Left ventricle myocardium inferior (tissue), 1 donor: ENCODE measurements around the gene ST7. TPM values are rescaled to one million over a fixed set of nuclear protein-coding genes. Genes with fewer than 3 reads are reported as not detected.
A peak's percentile ranks its signal among the peaks of the same experiment; 100 is the strongest.

Experiments used
- DNase-seq: peaks from one replicate; pipeline ENCODE4 v3.0.0-alpha.2; 2020
- H3K27ac ChIP-seq: fragments of 200-600 bp; replicated peaks from 2 replicates; pipeline ENCODE4 v1.8.0; 2021
- H3K27me3 ChIP-seq: fragments of 200-600 bp; 2 replicates; pipeline ENCODE4 v1.8.0; 2021; ENCODE audit warnings: low read depth
- H3K36me3 ChIP-seq: fragments of 200-600 bp; 2 replicates; pipeline ENCODE4 v1.8.0; 2021
- H3K4me1 ChIP-seq: fragments of 200-600 bp; 2 replicates; pipeline ENCODE4 v1.8.0; 2021
- H3K4me3 ChIP-seq: fragments of 200-600 bp; 2 replicates; pipeline ENCODE4 v1.8.0; 2021; ENCODE audit warnings: mild to moderate bottlenecking, moderate library complexity
- H3K9me3 ChIP-seq: fragments of 200-600 bp; replicated peaks from 2 replicates; pipeline ENCODE4 v1.8.0; 2021
- CTCF ChIP-seq: fragments of 200-600 bp; IDR thresholded peaks from 2 replicates; pipeline ENCODE4 v1.8.0; 2021; ENCODE audit warnings: antibody characterized with exemption, mild to moderate bottlenecking, borderline replicate concordance
- intact Hi-C: fragments of 100-400 bp; cut with micrococcal nuclease; formaldehyde crosslinking; loops from one replicate; pipeline ENCODE4 v1.11.0; 2022
- total RNA-seq: library from RNA; stranded (reverse); fragmentation: NEBNext Ultra II Directional; extraction: Animal tissue kit (Norgen Biotek cat#: 25700); gene quantifications from one replicate; pipeline ENCODE4 v1.2.1, GENCODE V29; 2021
- donor health status: DM: no; HTN: yes; CAD: no; lungs with severe emphysema.

The ST7 gene
- total RNA-seq, 1 donor from 2014 or later: 28.5 TPM

DNA sequence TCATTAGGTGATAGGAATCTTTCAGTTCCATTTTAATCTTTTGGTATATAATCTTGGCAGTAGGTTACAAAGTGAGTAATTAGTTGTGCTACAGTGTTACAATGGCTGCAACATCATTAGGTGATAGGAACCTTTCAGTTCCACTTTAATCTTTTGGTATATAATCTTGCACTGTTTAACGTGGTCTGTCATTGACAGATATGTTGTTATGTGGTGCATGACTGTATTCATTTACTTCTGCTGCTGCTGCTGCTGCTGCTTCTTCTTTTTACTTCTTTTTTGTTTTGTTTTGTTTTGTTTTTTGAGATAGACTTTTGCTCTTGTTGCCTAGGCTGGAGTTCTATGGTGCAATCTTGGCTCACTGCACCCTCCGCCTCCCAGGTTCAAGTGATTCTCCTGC, 28.6 kb downstream of the ST7 start:
- no peaks in the 10 kb centered on the region for H3K36me3 ChIP-seq
- H3K27me3 ChIP-seq: no peaks in the 10 kb centered on the region
- intact Hi-C loops: loop anchor here (10.0 kb wide), 1 partner anchor 47 kb away; no protein-coding TSS in a partner anchor
- TF ChIP-seq CTCF: no peak
- H3K4me1 ChIP-seq: peaks cover 21% of the 10 kb centered on the region
- no peak overlapping the region for H3K4me3 ChIP-seq
- H3K9me3 ChIP-seq: no peaks in the 10 kb centered on the region
- H3K27ac ChIP-seq: no peak overlapping the region
- no peak for DNase-seq

DNA sequence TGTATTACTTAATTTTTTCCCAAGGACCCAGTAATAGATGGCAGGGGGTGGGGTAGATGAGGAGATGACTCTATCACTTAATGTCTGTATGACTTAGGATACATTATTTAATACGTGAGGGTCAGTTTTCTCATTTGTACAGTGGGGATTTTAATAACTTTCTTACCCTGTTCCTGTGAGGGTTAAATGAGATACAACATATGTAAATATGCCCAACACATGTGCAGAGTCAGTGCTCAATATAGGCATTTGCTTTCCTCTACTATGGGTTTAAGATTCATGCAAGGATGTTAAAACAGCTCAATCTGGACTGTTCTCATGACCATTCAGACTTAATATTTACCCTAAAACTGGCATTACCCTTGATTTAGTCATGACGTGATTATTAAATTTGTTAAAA, 31.2 kb downstream of the ST7 start:
- intact Hi-C loops: loop anchor here (10.0 kb wide), 1 partner anchor 50 kb away; no protein-coding TSS in a partner anchor
- Histone ChIP-seq H3K4me1 (peaks cover 32% of the 10 kb centered on the region), H3K36me3 (no peaks in the 10 kb centered on the region), H3K9me3 (no peaks in the 10 kb centered on the region), H3K27me3 (no peaks in the 10 kb centered on the region), H3K4me3 (no peak overlapping the region), H3K27ac (no peak overlapping the region)
- DNase-seq: no peak
- no peak for TF ChIP-seq CTCF

DNA sequence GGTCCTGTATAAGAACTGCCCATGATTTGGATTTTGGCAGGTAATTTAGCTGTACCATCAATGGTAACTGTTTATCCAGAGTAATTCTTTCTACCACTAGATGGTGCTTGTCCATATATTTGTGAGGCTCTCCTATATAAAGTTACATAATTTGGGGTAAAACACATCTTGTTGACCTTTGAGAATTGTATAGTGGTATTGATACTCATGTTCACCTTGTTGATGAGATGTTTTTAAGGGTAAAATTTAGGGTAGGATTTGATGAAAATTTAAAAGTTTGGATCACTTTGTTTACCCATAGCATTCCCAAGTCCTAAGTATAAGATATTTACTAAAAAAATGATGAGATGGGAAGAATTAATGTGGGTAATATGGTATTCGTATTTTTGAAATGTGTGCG, 31.6 kb downstream of the ST7 start:
- TF ChIP-seq CTCF: peak; percentile 79
- Histone ChIP-seq H3K36me3 (no peaks in the 10 kb centered on the region), H3K27ac (no peak overlapping the region)

GRCh38 chr7:116985575-116985974, 32.3 kb downstream of the ST7 start:
- intact Hi-C loops: loop anchor here (10.0 kb wide), 1 partner anchor 51 kb away; no protein-coding TSS in a partner anchor
- peaks cover 32% of the 10 kb centered on the region for H3K4me1 ChIP-seq
- no peak overlapping the region for H3K4me3 ChIP-seq
- H3K27me3 ChIP-seq: no peaks in the 10 kb centered on the region
- H3K36me3 ChIP-seq: no peaks in the 10 kb centered on the region
- no peak for DNase-seq
- no peak overlapping the region for H3K27ac ChIP-seq
- TF ChIP-seq CTCF: no peak
- no peaks in the 10 kb centered on the region for H3K9me3 ChIP-seq

More for the DNA sequence above, 31.6 kb downstream of the ST7 start:
- no peak for DNase-seq
- Histone ChIP-seq H3K4me3 (no peak overlapping the region), H3K27me3 (no peaks in the 10 kb centered on the region), H3K9me3 (no peaks in the 10 kb centered on the region), H3K4me1 (peaks cover 32% of the 10 kb centered on the region)
- intact Hi-C loops: loop anchor here (10.0 kb wide), 1 partner anchor 50 kb away; no protein-coding TSS in a partner anchor

GRCh38 chr7:116986611-116987565, 33.6 kb downstream of the ST7 start:
- H3K4me3 ChIP-seq: no peak overlapping the region
- no peak for TF ChIP-seq CTCF
- intact Hi-C loops: loop anchor here (10.0 kb wide), 1 partner anchor 52 kb away; no protein-coding TSS in a partner anchor
- no peaks in the 10 kb centered on the region for H3K9me3 ChIP-seq
- no peak for DNase-seq
- H3K36me3 ChIP-seq: no peaks in the 10 kb centered on the region
- no peaks in the 10 kb centered on the region for H3K27me3 ChIP-seq
- no peak overlapping the region for H3K27ac ChIP-seq
- H3K4me1 ChIP-seq: peaks cover 30% of the 10 kb centered on the region
